ENCODE data around the gene NAA15. TPM values are rescaled to one million over a fixed set of nuclear protein-coding genes. Genes with fewer than 3 reads are reported as not detected.
"Not testable (repeated sequence)": the region's sequence is repeated elsewhere in the genome, so short reads cannot be mapped to it uniquely, and the experiment has no call there.

Gene NAA15
- total RNA-seq, 1 experiment from 2014 or later: 74.4 TPM

DNA sequence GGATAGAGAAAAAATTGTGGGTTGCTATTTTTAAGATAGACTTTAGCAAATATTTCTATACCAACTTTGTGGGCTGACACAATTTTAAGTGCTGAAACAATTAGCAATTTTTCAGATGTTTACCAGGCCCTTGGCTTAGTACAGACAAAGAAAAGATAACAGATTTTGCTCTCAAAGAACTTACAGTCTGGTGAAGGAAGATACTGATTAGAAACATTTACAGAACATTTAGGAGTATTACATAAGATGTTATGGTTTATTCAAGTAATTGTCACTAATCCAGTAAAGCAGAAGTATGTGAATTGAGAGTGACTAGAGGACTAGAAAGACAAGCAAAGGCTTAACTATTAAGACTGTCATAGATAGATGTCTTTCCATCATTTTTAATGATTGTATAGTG lies 36.3 kb downstream of the NAA15 start:
- DNase-seq (ENCODE audit: low read depth): no peak

DNA sequence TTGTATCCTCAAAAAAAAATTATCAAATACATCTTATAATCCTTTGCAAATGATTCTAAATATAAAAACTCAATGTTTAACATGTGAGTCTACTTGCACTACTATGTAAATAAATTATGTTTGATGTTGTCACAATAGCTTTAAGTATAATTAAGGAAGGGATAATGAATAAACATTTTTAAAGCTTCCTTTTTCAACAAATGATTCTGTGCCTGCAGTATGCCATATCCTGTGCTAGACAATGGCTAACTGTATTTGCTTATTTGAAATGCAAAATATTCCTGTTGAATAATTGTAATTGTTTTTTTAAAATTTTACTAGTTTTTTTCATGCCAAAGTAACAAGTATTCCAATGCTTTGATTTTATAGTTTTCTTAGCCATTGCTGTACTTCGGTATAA lies 60.0 kb downstream of the NAA15 start:
- DNase-seq (ENCODE audit: low read depth): no peak

DNA sequence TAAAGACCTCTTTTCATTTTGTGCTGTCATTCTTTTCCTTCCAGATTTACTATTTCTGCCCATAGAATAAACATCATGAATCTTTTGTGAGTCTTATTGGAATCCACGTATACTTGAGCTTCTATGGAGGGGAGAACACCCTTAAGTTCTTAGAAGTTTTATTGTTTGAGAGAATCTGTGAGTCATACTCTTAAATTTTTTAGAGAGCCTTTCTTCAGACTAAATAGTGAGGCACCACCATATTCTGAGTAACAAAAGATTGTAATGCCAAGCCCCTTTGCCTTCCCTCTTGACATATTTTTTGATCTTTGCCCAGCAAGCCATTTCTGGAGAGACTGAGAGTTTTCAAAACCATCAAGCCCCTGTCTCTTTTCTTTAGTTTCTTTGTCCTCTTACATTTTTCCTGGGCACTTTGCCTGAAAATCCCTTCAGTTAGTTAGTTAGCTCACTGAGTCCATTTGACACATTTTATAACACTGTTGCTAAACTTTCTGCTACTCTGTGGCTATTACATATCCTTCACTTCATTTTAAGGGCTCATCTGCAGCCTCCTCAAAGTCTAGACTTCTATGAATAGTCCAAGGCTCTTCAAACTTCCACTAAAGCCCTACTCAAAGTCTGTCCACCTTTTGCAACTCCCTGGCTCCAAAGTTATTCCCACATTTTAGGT lies 66.3 kb downstream of the NAA15 start:
- peak; percentile 11 for DNase-seq (ENCODE audit: low read depth)

DNA sequence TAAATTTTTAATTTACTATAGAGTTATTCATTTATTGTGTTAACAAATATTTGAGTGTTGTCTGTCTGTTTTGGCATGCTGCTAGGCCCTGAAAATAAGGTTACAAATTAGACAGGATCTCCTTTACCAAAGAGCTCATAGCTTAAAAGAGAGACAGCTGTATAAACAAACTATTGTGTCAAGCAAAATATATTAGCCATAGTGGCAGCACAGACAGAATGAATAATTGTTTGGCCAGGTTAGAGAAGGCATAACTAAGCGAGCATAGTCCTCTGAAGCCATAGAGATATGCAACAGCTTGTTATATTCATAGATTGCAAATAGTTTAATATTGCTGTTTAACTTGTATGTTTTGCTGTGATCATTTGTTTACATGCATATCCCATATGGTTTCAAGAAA lies 67.7 kb downstream of the NAA15 start:
- DNase-seq (ENCODE audit: low read depth): no peak

DNA sequence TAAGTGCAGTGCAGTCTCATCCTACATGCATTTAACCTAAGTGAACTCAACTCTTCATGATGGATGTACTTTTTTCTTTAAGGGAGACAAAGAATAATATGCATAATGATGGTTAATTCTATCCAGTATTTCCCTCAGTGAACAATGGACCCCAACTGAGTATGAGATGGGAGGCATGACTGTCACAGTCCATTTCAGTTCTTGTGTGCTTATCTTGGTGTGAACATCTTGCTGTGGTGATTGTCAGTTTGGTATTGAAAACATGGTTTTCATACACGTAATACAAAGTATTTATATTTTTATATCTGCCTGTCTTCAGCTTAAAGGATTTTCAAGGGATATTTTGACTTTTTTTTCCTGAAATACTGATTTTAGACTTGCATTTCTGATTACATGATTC lies 72.9 kb downstream of the NAA15 start:
- DNase-seq (ENCODE audit: low read depth): no peak

DNA sequence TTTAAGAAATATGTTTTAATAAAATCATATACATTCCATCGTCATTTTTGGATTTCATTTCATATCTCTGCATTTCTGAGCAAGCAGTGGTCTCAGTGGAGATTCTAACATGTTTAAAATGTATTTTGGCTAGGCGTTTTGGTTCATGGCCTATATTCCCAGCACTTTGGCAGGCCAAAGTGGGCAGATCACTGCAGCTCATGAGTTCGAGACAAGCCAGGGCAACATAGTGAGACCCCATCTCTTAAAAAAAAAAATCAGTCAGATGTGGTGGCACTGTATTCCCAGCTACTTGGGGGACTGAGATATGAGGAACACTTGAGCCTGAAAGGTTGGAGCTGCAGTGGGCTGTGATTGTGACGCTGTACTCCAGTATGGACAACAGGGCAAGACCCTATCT lies 85.1 kb downstream of the NAA15 start:
- no peak for DNase-seq (ENCODE audit: low read depth)

DNA sequence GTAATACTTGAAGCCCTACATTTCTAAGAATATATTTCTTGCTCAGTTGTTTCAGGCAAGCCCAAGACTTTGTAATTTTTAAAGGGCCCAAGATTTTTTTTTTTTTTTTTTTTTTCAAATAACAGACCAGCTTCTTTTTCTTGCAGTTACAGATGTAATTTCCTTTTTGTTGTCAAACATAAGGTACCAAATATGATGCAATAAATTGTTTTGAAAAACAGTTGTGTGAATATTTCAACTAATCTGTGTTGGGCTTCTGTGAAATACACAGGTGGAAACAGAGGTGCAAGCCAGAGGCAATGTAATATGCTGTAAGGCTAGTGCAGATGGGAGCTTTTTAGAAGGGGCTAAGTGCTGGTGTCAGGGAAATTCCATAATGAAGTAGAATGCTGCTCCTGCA lies 87.8 kb downstream of the NAA15 start:
- DNase-seq (ENCODE audit: low read depth): no peak

DNA sequence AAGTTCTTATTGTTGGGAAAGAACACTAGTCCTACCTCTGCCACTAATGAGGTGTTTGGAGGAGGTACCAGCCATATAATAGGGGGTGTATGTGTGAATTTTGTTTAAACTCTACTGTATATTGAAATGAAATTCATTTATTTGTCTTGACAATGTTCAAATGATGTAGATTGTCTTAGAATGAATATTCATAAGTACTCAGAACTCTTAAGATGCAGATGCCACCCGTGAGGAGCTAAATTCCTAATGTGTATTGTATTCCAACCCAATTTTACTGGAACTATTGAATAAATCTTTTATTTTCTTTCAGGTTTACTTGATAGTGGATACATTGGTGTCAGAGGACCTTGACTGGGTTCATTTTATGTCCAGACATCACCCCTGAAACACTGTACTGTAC lies 88.7 kb downstream of the NAA15 start:
- no peak for DNase-seq (ENCODE audit: low read depth)

DNA sequence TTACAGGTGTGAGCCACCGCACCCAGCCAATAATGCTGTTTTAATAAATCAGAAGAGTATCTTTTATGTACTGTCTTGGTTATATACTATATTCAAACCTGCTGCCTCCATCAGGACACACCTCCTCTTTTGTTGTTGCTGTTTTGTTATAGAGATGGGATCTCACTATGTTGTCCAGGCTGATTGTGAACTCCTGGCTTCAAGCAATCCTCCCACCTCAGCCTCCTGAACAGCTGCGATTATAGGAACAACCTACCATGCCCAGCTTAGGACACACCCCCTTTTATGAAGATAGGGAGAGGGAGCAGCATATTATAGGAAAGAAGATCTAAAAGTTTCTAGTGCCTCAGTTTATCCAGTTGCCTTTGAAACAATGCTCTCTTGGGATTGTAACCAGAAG lies 90.4 kb downstream of the NAA15 start:
- DNase-seq (ENCODE audit: low read depth): no peak

DNA sequence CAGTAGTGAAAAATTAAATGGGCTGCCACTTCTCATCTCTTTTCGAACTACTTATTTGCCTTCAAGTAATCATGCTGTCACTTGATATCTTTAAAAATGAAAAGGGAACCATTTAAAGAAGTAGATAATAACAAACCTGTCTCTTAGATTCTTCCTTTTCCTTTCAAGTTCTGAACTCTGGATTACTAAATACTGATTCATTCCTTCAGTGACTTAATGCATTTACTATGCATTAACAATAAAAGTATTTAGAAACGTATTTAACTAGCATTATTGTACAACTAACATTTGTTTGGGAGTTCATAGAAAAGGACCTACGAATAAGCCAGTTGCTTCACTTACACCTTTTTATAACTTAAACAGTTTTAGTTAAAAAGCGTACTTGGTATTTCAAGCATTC lies 91.5 kb downstream of the NAA15 start:
- no peak for DNase-seq (ENCODE audit: low read depth)

DNA sequence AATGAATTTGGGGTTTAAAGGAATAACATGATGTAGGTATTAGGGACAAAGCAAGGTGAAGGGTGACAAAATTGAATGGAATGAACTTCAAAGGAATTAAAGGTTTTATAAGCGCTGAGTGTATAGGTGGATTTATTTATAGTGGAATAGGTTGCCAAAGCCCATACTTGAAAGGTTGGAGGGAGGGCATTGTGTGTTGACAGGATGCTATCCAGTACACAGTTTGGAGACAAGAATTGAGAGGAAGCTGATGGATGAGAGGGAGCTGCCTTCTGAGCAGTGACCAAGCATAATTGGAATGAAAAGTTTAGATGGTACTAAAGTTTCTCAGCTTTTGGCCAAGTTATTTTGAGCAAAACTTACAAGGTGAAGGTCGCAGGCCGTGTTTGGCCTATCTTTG lies 100.1 kb downstream of the NAA15 start:
- DNase-seq (ENCODE audit: low read depth): no peak

DNA sequence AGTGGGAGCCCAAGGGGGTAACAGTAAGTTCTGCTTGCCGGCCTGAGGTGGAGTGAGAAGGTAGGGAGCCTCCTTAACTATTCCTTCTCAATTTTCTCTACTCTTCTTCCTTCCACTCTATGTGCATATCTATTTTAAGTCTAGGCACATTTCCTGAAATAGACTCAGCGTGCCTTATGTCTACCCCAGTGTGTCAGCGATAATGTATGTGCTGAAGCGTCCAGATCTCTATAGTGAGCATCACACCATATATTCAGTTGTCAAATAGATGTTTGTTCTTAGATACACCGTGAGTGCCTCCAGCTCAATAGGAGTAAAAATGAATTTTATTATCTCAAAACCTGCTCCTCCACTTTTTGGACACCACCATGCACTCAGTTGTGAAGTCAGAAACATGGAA lies 101.1 kb downstream of the NAA15 start:
- DNase-seq (ENCODE audit: low read depth): no peak

DNA sequence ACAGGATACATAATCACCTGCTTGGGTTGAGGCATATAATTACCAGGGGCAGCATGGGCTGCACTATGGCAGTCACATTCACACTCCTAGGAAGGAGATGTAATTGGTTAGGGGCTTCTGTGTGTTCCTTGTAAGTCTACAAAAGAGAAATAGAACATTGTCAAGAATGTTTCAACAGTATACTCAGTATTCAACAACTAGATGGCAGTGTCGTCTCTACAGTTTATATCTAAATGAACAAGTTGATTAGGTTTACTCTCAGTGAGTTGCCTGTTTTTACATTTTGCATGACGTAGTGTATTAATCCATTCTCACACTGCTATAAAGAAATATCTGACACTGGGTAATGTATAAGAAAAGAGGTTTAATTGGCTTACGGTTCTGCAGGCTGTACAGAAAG lies 102.2 kb downstream of the NAA15 start:
- no peak for DNase-seq (ENCODE audit: low read depth)

DNA sequence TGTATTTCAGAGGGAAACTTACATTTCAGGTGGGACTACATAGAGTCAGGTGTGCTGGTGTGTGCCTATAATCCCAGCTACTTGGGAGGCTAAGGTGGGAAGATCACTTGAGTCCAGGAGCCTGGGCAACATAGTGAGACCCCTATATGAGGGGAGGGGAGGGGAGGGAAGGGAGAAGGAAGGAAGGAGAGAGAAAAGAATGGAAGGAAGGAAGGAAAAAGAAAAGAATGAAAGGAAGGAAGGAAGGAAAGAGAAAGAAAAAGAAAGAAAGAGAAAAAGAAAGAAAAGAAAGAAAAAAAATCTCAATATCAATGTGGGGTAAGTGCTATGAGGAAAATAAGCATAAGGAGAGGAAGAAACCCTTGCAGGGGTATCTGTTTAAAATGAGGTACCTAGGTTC lies 109.0 kb downstream of the NAA15 start:
- no peak for DNase-seq (ENCODE audit: low read depth)

DNA sequence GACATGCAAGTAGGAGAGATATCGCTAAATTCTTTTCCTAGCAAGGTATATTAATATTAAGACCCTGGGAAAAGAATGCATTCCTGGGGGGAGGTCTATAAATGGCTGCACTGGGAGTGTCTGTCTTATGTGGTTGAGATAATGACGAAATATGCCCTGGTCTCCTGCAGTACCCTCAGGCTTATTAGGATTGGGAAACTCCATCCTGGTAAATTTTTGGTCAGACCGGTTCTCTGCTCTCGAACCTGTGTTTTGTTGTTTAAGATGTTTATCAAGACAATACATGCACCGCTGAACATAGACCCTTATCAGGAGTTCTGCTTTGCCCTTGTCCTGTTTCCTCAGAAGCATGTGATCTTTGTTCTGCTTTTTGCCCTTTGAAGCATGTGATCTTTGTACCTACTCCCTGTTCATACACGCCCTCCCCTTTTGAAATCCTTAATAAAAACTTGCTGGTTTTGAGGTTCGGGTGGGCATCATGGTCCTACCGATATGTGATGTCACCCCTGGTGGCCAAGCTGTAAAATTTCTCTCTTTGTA lies 113.4 kb downstream of the NAA15 start:
- not testable (repeated sequence) for DNase-seq (ENCODE audit: low read depth)

DNA sequence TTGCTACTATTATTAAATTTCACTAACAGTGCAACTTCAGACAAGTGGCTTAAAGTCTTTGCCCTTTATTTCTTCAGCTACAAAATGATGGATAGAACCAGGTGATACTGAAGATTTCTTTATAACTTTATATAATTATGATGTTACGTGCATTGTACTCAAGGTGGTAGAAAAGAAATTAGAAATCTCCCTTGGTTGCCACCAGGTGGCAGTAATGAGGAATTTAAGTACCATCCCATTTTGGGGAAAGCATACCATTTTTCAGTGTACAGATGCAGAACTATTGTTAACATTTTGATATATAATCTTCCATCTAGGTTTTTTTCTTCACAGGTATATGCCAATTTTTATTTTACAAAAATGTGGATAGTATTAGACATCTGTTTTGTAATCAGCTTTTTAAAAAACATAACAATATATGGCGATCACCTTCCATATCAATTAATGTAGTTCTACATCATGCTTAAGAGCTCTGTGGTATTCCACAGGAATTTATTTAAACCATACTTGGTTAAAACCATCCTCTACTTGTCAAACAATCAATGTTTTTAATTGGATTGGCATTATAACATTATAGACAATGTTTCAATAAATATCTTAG lies 114.9 kb downstream of the NAA15 start:
- no peak for DNase-seq (ENCODE audit: low read depth)

DNA sequence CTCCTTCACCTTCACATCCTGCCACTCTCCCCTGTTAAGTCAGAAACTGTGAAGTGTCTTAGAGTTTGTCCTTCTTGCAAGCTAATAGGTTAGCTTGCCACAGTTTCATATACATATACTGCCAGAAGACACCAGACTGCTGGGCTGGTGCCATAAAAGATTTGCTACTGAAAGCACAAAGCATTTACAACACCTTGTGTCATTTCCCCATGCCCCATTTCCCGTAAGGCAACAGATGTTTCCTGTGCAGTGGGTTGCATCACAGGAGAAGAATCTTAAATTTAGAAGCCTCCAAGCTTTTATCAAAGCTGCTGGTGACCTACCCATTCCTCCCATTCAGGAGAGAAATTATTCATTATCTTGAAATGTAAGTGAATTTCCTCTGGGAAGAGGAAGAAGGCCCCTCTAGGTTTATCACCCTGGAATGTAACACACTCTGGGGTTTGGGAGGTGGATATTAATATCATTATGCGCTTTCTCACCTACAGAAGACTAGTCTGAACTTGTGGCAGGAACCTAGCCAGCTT lies 118.1 kb downstream of the NAA15 start:
- DNase-seq (ENCODE audit: low read depth): peak; percentile 75

DNA sequence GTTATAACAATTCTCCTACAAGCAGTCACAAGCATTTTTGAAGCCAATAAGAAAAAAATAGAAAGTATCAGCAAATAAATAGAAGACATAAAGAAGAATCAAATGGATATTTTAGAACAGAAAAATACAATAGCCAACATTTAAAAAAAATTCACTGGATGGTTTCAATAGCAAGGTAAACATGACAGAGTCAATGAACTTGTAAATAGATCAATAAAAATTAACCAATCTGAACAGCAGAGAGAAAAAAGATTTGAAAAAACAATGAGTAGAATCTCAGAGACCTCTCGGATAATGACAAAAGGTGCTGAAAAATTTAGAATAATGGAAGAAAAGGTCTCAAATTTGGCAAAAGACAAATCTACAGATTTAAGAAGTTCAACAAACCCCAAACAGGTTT lies 119.3 kb downstream of the NAA15 start:
- no peak for DNase-seq (ENCODE audit: low read depth)

DNA sequence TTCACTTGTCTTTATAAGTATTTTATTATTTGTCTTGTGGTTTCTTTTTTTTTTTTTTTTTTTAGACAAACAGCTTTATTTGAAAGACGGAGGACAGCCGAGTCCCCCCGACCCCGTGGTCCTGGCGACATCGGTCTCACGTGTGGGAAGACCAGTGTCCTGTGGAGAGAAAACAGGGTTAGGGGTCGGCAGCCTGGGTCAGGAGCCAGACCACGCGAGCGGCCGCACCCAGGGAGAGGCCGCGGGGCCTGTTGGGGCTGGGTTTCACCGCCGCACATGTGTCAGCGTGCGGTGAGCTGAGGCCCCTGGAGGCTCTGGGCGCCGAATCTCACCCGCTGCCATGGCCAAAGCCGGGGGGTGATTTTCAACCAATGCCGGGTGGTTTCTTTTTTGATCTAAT lies 134.8 kb downstream of the NAA15 start:
- no peak for DNase-seq (ENCODE audit: low read depth)

DNA sequence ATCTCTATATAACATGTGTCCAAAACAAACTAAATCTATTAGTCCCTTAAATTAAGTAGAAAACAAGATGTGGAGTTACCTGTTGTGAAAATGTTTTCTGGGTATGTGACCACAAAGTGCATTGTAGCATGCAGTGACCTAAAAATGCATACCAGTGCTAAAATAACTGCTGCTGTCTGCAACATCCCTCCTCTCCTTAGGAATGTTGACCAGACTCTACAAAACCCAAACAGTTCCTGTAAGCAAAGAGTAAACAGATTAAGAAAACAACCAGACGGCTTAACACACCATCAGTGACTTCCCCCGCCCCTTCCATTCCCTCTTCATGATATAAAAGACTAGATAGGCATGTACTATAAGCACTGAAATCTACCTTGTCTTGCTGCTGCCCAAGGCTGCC lies 136.8 kb downstream of the NAA15 start:
- DNase-seq (ENCODE audit: low read depth): no peak

DNA sequence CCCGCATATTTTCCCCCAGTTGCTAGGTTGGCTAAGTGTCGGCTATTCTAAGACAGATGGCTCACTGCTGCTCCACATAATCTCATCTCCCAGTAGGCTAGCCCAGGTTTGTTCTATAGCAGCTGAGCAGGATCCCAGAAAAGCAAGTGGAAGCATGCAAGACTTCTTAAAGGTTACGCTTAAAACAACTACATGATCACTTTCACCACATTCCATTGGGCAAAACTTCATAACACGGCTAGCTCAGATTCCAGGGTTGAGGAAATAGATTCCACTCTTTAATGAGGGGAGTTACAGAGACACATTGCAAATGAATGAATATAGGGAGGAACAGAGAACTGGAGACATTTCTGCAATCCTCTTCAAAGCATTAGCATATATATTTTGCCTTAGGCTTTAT lies 139.7 kb downstream of the NAA15 start:
- DNase-seq (ENCODE audit: low read depth): no peak

DNA sequence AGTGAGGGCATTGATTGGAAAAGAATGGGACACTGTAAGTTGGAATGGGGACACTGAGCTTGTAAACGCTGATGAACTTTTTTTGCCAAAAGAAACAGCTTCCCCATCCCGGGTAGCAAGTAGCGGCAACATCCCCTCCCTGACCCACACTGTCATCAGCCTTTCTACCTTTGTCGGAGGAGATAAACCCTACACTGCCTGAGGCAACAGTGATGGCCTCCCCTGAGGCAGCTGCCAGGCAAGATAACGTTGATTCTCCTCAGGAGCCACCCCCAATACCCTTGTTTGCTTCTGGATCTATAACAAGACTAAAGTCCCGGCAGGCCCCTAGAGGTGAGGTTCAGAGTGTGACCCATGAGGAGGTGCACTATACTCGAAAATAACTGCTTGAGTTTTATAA lies 142.4 kb downstream of the NAA15 start:
- no peak for DNase-seq (ENCODE audit: low read depth)

DNA sequence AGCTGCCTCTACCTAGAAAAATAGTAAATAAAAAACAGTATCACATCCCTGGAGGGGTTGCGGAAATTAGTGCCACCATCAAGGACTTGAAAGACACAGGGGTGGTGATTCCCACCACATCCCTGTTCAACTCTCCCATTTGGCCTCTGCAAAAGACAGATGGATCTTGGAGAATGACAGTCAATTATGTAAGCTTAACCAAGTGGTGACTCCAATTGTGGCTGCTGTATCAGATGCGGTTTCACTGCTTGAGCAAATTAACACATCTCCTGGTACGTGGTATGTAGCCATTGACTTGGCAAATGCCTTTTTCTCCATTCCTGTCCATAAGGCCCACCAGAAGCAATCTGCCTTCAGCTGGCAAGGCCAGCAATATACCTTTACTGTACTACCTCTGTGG lies 143.6 kb downstream of the NAA15 start:
- DNase-seq (ENCODE audit: low read depth): not testable (repeated sequence)
